ENCODE results near the gene SORD. TPM values are rescaled to one million over a fixed set of nuclear protein-coding genes. Genes with fewer than 3 reads are reported as not detected.

The SORD gene
- total and polyA plus RNA-seq, 8 donors, result 2.1 to 14.7 (median 8.8) TPM

- Histone ChIP-seq H3K27ac (no peak overlapping the region), H3K4me1 (no peaks in the 10 kb centered on the region), H3K4me3 (no peak overlapping the region), H3K9me3 (no peaks in the 10 kb centered on the region), H3K27me3 (no peaks in the 10 kb centered on the region), H3K36me3 (no peaks in the 10 kb centered on the region)
- WGBS, 2 donors, result 88 to 90% methylated on average over 11 of the region's 11 CpGs
- intact Hi-C loops (cut with DNase I), result no loop called here
- DNase-seq (peak in 1 of 6 donors; percentile 21), FAIRE-seq (no peak), ATAC-seq (no peak)
- no peak for TF ChIP-seq CTCF (IDR thresholded peaks at IDR 0.05)
Observed at GRCh38 chr15:45093622-45094357, 70.8 kb downstream of the SORD start.

GRCh38 chr15:45094358-45094730 lies 71.3 kb downstream of the SORD start:
- H3K27me3 ChIP-seq, result no peaks in the 10 kb centered on the region
- DNase-seq, result peak in 1 of 6 donors; percentile 41
- no peak for TF ChIP-seq CTCF (IDR thresholded peaks at IDR 0.05)
- no peak overlapping the region for H3K4me3 ChIP-seq
- no peak overlapping the region for H3K27ac ChIP-seq
- 79 to 81% methylated on average over 9 of the region's 9 CpGs for WGBS, 2 donors
- H3K9me3 ChIP-seq, result no peaks in the 10 kb centered on the region
- no peaks in the 10 kb centered on the region for H3K36me3 ChIP-seq
- peak in 1 of 4 donors; percentile 61 for ATAC-seq
- intact Hi-C loops (cut with DNase I), result no loop called here
- no peak for FAIRE-seq
- H3K4me1 ChIP-seq, result no peaks in the 10 kb centered on the region

- Histone ChIP-seq H3K27ac (no peak overlapping the region), H3K4me1 (no peaks in the 10 kb centered on the region), H3K27me3 (no peaks in the 10 kb centered on the region), H3K9me3 (no peaks in the 10 kb centered on the region), H3K36me3 (no peaks in the 10 kb centered on the region), H3K4me3 (no peak overlapping the region)
- FAIRE-seq (no peak), DNase-seq (no peak), ATAC-seq (no peak)
- intact Hi-C loops (cut with DNase I), result no loop called here
- no peak for TF ChIP-seq CTCF (IDR thresholded peaks at IDR 0.05)
- 84 to 92% methylated on average over 11 of the region's 11 CpGs for WGBS, 2 donors
Observed at GRCh38 chr15:45095661-45096060, 72.7 kb downstream of the SORD start.

GRCh38 chr15:45097466-45097865 lies 74.5 kb downstream of the SORD start:
- no peaks in the 10 kb centered on the region for H3K9me3 ChIP-seq
- no peaks in the 10 kb centered on the region for H3K27me3 ChIP-seq
- DNase-seq (no peak), ATAC-seq (no peak), FAIRE-seq (no peak)
- TF ChIP-seq CTCF (IDR thresholded peaks at IDR 0.05), result no peak
- intact Hi-C loops (cut with DNase I), result no loop called here
- H3K36me3 ChIP-seq, result no peaks in the 10 kb centered on the region
- H3K4me1 ChIP-seq, result no peaks in the 10 kb centered on the region
- H3K4me3 ChIP-seq, result no peak overlapping the region
- WGBS, 2 donors, result 90 to 99% methylated on average over 7 of the region's 7 CpGs
- H3K27ac ChIP-seq, result no peak overlapping the region

- H3K27me3 ChIP-seq, result no peaks in the 10 kb centered on the region
- H3K9me3 ChIP-seq, result no peaks in the 10 kb centered on the region
- TF ChIP-seq CTCF (IDR thresholded peaks at IDR 0.05), result no peak
- ATAC-seq (no peak), FAIRE-seq (no peak), DNase-seq (no peak)
- H3K4me3 ChIP-seq, result no peak overlapping the region
- no peak overlapping the region for H3K27ac ChIP-seq
- intact Hi-C loops (cut with DNase I), result no loop called here
- H3K4me1 ChIP-seq, result no peaks in the 10 kb centered on the region
- H3K36me3 ChIP-seq, result no peaks in the 10 kb centered on the region
- WGBS, 2 donors, result 78 to 83% methylated on average over 23 of the region's 23 CpGs
Observed at GRCh38 chr15:45099549-45100165, 76.7 kb downstream of the SORD start.
